ENCODE results near the gene HSPA14.
A peak's percentile ranks its signal among the peaks of the same experiment; 100 is the strongest.

Gene HSPA14

GRCh38 chr10:14837757-14838581, at the start of gene HSPA14, which contains the start of the genes CDNF and MSANTD7:
Gene HSPA14, plus strand, starts transcription at chr10:14838306. Its CDS starts 97 bp downstream, at chr10:14838403.
Gene CDNF, minus strand, starts transcription at chr10:14838037. Its CDS starts 91 bp downstream, at chr10:14837946.
Gene MSANTD7, plus strand, starts transcription at chr10:14838306. Its CDS starts 3,979 bp downstream, at chr10:14842285.
- peaks cover 29% of the 10 kb centered on the region for H3K4me1 Mint-ChIP-seq
- TF ChIP-seq, protein P1, sequence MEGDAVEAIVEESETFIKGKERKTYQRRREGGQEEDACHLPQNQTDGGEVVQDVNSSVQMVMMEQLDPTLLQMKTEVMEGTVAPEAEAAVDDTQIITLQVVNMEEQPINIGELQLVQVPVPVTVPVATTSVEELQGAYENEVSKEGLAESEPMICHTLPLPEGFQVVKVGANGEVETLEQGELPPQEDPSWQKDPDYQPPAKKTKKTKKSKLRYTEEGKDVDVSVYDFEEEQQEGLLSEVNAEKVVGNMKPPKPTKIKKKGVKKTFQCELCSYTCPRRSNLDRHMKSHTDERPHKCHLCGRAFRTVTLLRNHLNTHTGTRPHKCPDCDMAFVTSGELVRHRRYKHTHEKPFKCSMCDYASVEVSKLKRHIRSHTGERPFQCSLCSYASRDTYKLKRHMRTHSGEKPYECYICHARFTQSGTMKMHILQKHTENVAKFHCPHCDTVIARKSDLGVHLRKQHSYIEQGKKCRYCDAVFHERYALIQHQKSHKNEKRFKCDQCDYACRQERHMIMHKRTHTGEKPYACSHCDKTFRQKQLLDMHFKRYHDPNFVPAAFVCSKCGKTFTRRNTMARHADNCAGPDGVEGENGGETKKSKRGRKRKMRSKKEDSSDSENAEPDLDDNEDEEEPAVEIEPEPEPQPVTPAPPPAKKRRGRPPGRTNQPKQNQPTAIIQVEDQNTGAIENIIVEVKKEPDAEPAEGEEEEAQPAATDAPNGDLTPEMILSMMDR (IDR thresholded peaks at IDR 0.05; ENCODE audit: unreplicated experiment in 3 of 3): peak in 1 of 3 experiments; percentile 13
- H3K36me3 Mint-ChIP-seq (ENCODE audit: low read depth): peaks cover 30% of the 10 kb centered on the region
- H3K9me3 Mint-ChIP-seq: no peaks in the 10 kb centered on the region
- H3K27me3 Mint-ChIP-seq (ENCODE audit: low read depth): no peaks in the 10 kb centered on the region
- peak within 1 kb of the TSS; percentile 99 to 100 (median 100) for H3K27ac Mint-ChIP-seq
- H3K4me3 Mint-ChIP-seq: peak within 1 kb of the TSS; percentile 90 to 96 (median 92)

DNA sequence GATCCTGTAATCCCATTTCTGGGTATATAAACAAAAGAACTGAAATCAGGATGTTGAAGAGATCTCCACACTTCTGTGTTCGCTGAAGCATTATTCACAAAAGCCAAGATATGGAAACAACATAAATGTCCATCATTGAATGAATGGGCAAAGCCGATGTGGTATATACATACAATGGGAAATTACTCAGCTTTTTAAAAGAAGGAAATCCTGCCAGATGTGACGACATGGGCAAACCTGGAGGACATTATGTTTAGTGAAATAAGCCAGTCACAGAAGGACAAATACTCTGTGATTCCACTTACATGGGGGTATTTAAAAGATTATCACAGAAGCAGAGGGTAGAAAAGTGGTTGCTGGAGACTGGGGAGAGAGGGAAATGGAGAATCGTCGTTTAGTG, 39.5 kb upstream of the HSPA14 start:
- no peaks in the 10 kb centered on the region for H3K4me1 Mint-ChIP-seq
- H3K9me3 Mint-ChIP-seq: no peaks in the 10 kb centered on the region
- peak overlapping the region in 2 of 3 experiments; percentile 9 to 13 for H3K27ac Mint-ChIP-seq
- TF ChIP-seq, protein P1 (IDR thresholded peaks at IDR 0.05; ENCODE audit: unreplicated experiment in 3 of 3): no peak
- no peak overlapping the region for H3K4me3 Mint-ChIP-seq
- peaks cover 26% of the 10 kb centered on the region for H3K27me3 Mint-ChIP-seq (ENCODE audit: low read depth)
- no peaks in the 10 kb centered on the region for H3K36me3 Mint-ChIP-seq (ENCODE audit: low read depth)

DNA sequence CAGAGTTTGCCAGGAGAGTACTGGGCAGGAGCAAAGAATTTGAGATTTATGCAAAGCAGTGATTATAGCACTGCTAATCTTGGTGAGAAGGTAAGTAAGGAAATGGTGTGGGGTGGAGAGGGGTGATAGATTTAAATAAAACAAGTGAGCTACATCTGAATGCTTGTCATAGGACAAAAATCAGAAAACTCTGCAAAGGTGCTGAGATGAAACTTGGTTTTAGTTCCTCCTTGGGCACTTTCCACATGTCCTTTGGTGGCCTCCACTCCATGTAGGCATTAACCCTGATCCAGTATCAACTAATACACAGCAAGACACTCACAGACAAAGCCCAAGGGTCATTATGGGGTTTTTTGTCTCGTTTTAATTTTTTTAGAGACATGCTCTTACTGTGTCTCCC, 37.7 kb upstream of the HSPA14 start:
- Mint-ChIP-seq H3K4me1 (no peaks in the 10 kb centered on the region), H3K4me3 (no peak overlapping the region)

DNA sequence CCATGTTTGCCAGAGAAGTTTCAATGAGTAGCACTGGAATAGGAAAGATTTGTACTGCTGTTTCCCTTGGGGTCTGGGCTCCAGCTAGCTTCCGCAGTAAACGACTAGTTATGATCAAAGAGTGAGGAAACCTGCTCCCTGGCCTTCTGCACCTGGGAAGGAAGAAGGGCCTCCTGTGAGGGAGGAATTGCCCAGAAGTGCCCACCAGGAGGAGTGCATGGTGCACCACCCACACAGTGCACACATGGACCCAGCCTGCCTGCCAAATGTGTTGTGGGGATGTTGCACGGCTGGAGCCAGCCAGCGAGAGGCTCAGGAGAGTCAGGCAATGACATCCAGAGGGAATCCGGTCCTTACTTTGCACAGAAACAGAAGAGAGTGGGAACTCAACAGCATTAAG, 36.4 kb upstream of the HSPA14 start:
- no peak overlapping the region for H3K4me3 Mint-ChIP-seq

More for the DNA sequence above, 37.7 kb upstream of the HSPA14 start:
- no peak overlapping the region for H3K27ac Mint-ChIP-seq
- H3K9me3 Mint-ChIP-seq: no peaks in the 10 kb centered on the region
- TF ChIP-seq, protein P1 (IDR thresholded peaks at IDR 0.05; ENCODE audit: unreplicated experiment in 3 of 3): no peak
- peaks cover 26% of the 10 kb centered on the region for H3K27me3 Mint-ChIP-seq (ENCODE audit: low read depth)
- no peaks in the 10 kb centered on the region for H3K36me3 Mint-ChIP-seq (ENCODE audit: low read depth)

DNA sequence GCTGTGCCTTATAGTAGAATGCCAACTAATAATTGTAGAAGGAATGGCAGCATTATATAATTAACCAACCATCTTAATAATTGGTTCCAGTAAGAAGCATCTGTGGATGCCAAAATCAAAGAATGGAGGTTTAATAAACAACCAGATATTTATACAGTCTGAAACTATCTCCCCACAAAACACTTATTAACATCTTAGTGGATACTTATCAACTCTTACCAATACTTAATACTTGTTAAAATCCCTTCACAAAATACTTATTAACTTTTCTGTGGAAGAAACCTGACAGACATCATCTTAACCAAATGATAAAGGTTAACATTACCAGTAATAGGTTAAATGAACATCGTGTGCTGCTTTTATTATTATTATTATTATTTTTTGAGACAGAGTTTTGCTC, 34.3 kb upstream of the HSPA14 start:
- H3K4me1 Mint-ChIP-seq: no peaks in the 10 kb centered on the region
- no peaks in the 10 kb centered on the region for H3K36me3 Mint-ChIP-seq (ENCODE audit: low read depth)
- H3K27ac Mint-ChIP-seq: no peak overlapping the region
- TF ChIP-seq, protein P1 (IDR thresholded peaks at IDR 0.05; ENCODE audit: unreplicated experiment in 3 of 3): no peak
- no peaks in the 10 kb centered on the region for H3K9me3 Mint-ChIP-seq
- peaks cover 20% of the 10 kb centered on the region for H3K27me3 Mint-ChIP-seq (ENCODE audit: low read depth)
- H3K4me3 Mint-ChIP-seq: no peak overlapping the region

More for the DNA sequence above, 36.4 kb upstream of the HSPA14 start:
- Mint-ChIP-seq H3K4me1 (no peaks in the 10 kb centered on the region), H3K9me3 (no peaks in the 10 kb centered on the region), H3K36me3 (ENCODE audit: low read depth) (no peaks in the 10 kb centered on the region), H3K27ac (no peak overlapping the region), H3K27me3 (ENCODE audit: low read depth) (peaks cover 26% of the 10 kb centered on the region)
- TF ChIP-seq, protein P1 (IDR thresholded peaks at IDR 0.05; ENCODE audit: unreplicated experiment in 3 of 3): no peak
